ENCODE results near the gene NKAIN4. TPM values are rescaled to one million over a fixed set of nuclear protein-coding genes. Genes with fewer than 3 reads are reported as not detected.
"Not testable (repeated sequence)": the region's sequence is repeated elsewhere in the genome, so short reads cannot be mapped to it uniquely, and the experiment has no call there.

Gene NKAIN4
- polyA plus RNA-seq, 3 donors: 21.8 to 41.3 (median 36.6) TPM

GRCh38 chr20:63232235-63233060, 21.8 kb downstream of the NKAIN4 start:
- DNase-seq (ENCODE audit: extremely low read depth in 1 of 11, low read depth in 9 of 11, low spot score in 4 of 11): no peak

DNA sequence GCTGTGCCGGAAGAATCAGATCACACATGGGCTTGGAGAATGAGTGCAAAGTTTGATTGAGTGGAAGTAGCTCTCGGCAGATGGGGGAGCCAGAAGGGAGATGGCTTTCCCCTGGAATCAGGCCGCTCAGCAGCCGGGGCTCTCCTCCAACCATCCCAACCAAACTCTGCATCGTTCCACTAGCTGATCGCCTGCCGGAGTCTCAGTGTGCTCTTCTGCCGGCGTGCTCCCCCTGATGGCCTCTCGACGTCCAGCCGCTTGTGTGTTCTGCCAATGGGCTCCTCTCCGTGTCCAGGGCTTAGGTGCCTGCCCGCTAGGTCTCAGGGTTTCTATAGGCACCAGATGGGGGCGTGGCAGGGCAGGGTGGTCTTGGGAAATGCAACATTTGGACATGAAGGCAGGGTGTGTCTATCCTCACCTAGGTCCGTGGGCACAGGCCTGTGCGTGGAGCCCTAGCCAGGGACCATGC, 23.4 kb downstream of the NKAIN4 start:
- no peak for DNase-seq (ENCODE audit: extremely low read depth in 1 of 11, low read depth in 9 of 11, low spot score in 4 of 11)

GRCh38 chr20:63228806-63229205, 25.5 kb downstream of the NKAIN4 start:
- DNase-seq (ENCODE audit: extremely low read depth in 1 of 11, low read depth in 9 of 11, low spot score in 4 of 11): no peak

GRCh38 chr20:63227260-63227659, 27.0 kb downstream of the NKAIN4 start:
- no peak for DNase-seq (ENCODE audit: extremely low read depth in 1 of 11, low read depth in 9 of 11, low spot score in 4 of 11)

DNA sequence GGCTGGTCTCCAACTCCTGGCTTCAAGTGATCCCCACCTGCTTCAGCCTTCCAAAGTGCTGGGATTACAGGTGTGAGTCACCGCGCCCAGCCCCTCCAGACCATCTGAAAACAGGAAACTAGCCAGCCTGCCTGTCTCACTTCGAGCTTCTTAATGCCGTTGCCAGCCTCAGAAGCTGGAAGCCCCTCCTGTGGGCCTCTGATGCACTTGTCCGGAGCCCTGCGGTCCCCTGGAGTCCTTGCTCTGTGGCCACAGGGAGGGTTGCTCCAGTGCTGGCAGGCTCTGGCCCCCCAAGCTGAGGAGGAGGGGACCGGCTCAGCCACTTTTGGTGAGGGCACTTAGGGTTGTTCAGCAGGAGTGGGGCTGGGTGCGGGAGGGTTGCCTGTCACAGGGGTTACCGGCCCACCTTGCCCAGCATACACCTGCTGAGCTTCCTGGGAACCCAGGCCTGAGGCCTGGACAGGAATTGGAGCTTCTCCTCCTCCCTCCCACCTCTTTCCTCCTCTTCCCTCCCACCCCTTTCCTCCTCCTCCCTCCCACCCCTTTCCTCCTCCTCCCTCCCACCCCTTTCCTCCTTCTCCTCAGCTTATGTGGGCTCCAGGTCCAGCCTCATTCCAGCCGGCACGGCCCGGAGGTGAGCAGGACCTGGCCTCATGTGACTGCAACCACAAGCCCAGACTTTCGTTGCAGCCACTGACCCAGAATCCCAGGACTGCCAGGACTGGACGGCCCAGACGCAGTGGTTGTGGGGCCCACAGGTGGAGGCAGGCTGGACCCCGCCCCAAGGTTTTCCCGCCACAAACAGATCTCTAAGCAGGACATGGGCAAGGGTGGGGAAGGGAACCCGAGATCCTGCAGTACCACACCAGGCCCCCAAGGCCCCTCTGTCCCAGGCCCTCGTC, 28.0 kb downstream of the NKAIN4 start:
- DNase-seq (ENCODE audit: extremely low read depth in 1 of 11, low read depth in 9 of 11, low spot score in 4 of 11): no peak

GRCh38 chr20:63225082-63225454, 29.2 kb downstream of the NKAIN4 start:
- DNase-seq (ENCODE audit: extremely low read depth in 1 of 11, low read depth in 9 of 11, low spot score in 4 of 11): no peak

DNA sequence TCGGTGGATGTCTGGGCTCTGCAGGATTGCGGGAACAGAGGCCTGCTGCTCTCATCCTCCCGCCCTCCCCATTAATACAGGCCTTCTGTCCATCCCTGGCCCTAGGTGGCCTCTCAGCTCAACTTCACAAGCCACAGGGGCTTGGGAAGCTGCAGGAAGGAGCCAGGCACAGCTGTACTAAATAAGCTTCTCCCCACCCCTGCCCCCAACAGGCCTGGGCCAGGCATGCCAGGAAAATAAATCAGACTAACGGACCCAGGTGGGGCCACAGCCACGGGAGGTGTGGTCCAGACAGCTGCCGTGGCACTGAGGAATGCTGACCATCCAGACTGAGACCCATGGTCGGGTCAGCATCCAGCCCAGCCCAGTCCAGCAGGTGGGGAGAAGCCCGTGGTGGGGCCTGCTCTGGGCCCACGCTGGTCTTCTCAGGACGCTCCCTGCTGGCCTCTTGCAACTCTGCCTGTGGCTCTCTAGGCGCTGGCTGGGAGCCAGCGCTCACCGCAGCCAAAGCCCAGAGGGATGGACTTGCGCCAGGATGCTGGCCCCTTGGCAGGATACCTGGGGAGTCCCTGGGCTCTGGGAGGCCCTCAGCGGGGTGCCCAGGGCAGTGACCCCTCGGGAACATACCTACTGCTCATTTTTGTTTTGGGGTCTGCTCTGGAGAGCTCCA, 29.7 kb downstream of the NKAIN4 start:
- no peak for DNase-seq (ENCODE audit: extremely low read depth in 1 of 11, low read depth in 9 of 11, low spot score in 4 of 11)

DNA sequence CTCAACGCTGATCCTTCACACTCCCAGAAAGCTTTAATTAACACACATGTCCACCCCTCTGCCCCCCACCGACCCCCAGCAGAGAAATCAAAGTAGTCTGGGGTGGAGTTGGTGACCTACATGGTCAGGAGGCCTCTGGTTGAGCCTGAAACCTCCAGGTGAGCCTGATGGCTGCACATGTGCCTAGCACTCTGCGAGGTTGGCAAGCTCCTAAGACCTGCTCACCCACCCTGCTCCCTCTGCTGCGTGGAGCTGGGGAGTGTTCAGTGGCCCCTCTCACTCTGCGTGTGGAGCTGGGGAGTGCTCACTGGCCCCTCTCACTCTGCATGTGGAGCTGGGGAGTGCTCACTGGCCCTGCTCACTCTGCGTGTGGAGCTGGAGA, 30.4 kb downstream of the NKAIN4 start:
- no peak for DNase-seq (ENCODE audit: extremely low read depth in 1 of 11, low read depth in 9 of 11, low spot score in 4 of 11)

GRCh38 chr20:63223121-63223825, 31.0 kb downstream of the NKAIN4 start:
- DNase-seq (ENCODE audit: extremely low read depth in 1 of 11, low read depth in 9 of 11, low spot score in 4 of 11): no peak

DNA sequence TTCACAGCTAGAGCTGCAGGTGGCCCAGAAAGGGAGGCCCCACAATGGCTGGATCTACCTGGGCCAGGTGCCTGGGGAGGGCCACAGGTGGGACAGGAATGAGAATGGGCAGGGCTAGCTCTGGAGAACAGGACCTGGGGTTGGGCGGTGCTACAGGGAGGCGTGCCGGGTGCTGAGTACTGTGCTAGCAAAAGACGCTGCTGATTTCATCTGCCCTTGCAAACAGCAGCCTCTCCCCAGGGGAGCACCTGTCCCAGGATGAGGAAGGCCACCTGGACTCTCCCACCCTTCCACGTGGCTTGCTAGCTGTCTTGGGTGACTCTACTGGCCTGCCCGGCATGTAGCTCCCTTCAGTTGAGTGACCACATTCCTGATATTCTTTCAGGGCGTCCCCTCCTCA, 31.7 kb downstream of the NKAIN4 start:
- no peak for DNase-seq (ENCODE audit: extremely low read depth in 1 of 11, low read depth in 9 of 11, low spot score in 4 of 11)

GRCh38 chr20:63221400-63222053, 32.7 kb downstream of the NKAIN4 start:
- DNase-seq (ENCODE audit: extremely low read depth in 1 of 11, low read depth in 9 of 11, low spot score in 4 of 11): not testable (repeated sequence)

- no peak for DNase-seq (ENCODE audit: extremely low read depth in 1 of 11, low read depth in 9 of 11, low spot score in 4 of 11)
Measured at GRCh38 chr20:63220696-63221399, 33.4 kb downstream of the NKAIN4 start.

DNA sequence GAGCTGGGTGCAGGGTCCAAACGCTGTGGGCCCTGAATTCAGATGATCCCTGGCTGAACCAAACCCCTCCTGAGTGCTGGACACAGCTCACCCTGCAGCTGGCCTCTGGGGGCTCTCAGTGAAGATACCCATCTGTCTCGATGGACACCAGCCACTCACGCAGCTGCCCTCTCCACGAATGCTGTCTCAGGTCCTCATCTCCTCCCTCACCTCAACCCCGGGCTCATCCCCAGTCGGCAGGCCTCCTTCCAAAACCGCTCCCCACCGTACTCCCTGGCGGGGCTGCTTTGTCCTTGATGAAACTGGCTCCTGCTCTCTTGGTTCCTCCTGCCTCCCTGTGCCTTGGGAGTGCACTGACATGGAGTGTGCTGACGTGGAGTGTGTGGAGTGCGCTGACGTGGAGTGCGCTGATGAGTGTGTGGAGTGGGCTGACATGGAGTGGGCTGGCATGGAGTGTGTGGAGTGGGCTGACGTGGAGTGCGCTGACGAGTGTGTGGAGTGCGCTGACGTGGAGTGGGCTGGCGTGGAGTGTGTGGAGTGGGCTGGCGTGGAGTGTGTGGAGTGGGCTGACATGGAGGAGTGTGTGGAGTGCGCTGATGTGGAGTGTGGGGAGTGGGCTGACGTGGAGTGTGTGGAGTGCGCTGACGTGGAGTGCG, 34.3 kb downstream of the NKAIN4 start:
- no peak for DNase-seq (ENCODE audit: extremely low read depth in 1 of 11, low read depth in 9 of 11, low spot score in 4 of 11)

- DNase-seq (ENCODE audit: extremely low read depth in 1 of 11, low read depth in 9 of 11, low spot score in 4 of 11): no peak
Measured at GRCh38 chr20:63219447-63219821, 34.8 kb downstream of the NKAIN4 start.

DNA sequence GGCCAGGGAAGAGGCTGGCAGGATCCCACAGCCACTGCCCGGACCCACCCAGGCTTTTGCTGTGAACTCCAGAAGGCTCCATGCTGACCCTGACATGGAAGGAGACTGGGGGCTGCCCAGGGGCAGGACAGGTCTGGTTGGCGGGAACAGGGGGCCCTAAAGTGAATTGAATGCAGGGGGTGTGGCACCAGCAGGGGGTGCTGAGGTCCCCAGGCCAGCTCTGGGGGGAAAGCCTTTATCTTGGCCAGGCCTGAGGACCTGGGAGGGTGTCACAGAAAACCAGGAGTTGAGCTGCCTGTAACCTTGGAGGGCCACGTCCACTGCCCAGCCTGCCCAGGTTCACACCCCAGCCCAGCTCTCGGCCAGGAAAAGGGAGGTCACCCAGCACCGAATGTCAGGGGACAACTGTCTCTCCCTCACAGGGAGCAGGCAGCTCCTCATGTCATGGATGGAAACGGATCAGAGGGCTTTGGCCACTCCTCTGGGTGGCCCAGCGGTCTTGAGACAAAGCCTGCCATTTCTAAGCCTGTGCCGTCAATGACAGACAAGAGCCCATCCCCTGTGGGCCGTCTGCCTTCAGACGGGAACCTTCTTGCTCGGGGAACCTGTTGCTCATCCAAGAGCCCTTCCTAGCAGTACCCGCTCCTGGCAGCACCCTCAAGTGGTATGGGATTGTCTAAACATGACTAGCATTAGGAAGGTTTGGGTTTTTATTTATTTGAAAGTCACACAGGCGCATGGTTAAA, 35.4 kb downstream of the NKAIN4 start:
- DNase-seq (ENCODE audit: extremely low read depth in 1 of 11, low read depth in 9 of 11, low spot score in 4 of 11): no peak

- no peak for DNase-seq (ENCODE audit: extremely low read depth in 1 of 11, low read depth in 9 of 11, low spot score in 4 of 11)
Measured at GRCh38 chr20:63217706-63218105, 36.6 kb downstream of the NKAIN4 start.

Data from renal cortex interstitium (tissue), 11 donors.